ENCODE data around the gene ACSL1. TPM values are rescaled to one million over a fixed set of nuclear protein-coding genes. Genes with fewer than 3 reads are reported as not detected.
A peak's percentile ranks its signal among the peaks of the same experiment; 100 is the strongest.
"Not testable (repeated sequence)": the region's sequence is repeated elsewhere in the genome, so short reads cannot be mapped to it uniquely, and the experiment has no call there.

ACSL1 gene
- total RNA-seq, 1 donor from 2014 or later = 63.1 TPM

- no peak for DNase-seq (ENCODE audit: low spot score)
Measured at GRCh38 chr4:184843984-184844554, 18.3 kb upstream of the ACSL1 start.

- not testable (repeated sequence) for DNase-seq (ENCODE audit: low spot score)
Measured at GRCh38 chr4:184839075-184839399, 13.3 kb upstream of the ACSL1 start.

- DNase-seq (ENCODE audit: low spot score) = no peak
Measured at GRCh38 chr4:184838249-184839074, 12.7 kb upstream of the ACSL1 start.

- DNase-seq (ENCODE audit: low spot score) = no peak
Measured at GRCh38 chr4:184836613-184837012, 10.8 kb upstream of the ACSL1 start.

GRCh38 chr4:184833046-184833838 lies 7.5 kb upstream of the ACSL1 start:
- DNase-seq (ENCODE audit: low spot score) = no peak

GRCh38 chr4:184831153-184831552 lies 5.4 kb upstream of the ACSL1 start:
- no peak for DNase-seq (ENCODE audit: low spot score)

GRCh38 chr4:184826691-184827270 lies 1.0 kb upstream of the ACSL1 start:
- DNase-seq (ENCODE audit: low spot score) = no peak

GRCh38 chr4:184825141-184825895 lies 450 bp downstream of the ACSL1 start:
- DNase-seq (ENCODE audit: low spot score) = no peak

- DNase-seq (ENCODE audit: low spot score) = no peak
Measured at GRCh38 chr4:184824776-184825084, 1.0 kb downstream of the ACSL1 start.

- DNase-seq (ENCODE audit: low spot score) = no peak
Measured at GRCh38 chr4:184824081-184824775, 1.5 kb downstream of the ACSL1 start.

- no peak for DNase-seq (ENCODE audit: low spot score)
Measured at GRCh38 chr4:184823014-184823413, 2.8 kb downstream of the ACSL1 start.

- DNase-seq (ENCODE audit: low spot score) = no peak
Measured at GRCh38 chr4:184822356-184822755, 3.4 kb downstream of the ACSL1 start.

GRCh38 chr4:184821242-184821641 lies 4.5 kb downstream of the ACSL1 start:
- no peak for DNase-seq (ENCODE audit: low spot score)

- DNase-seq (ENCODE audit: low spot score) = no peak
Measured at GRCh38 chr4:184819786-184820185, 6.0 kb downstream of the ACSL1 start.

- no peak for DNase-seq (ENCODE audit: low spot score)
Measured at GRCh38 chr4:184818216-184818564, 7.6 kb downstream of the ACSL1 start.

- no peak for DNase-seq (ENCODE audit: low spot score)
Measured at GRCh38 chr4:184817494-184818215, 8.1 kb downstream of the ACSL1 start.

- no peak for DNase-seq (ENCODE audit: low spot score)
Measured at GRCh38 chr4:184816962-184817361, 8.8 kb downstream of the ACSL1 start.

- peak; percentile 88 for DNase-seq (ENCODE audit: low spot score)
Measured at GRCh38 chr4:184815046-184815877, 10.5 kb downstream of the ACSL1 start.

GRCh38 chr4:184814686-184815045 lies 11.1 kb downstream of the ACSL1 start:
- DNase-seq (ENCODE audit: low spot score) = no peak

GRCh38 chr4:184812651-184813181 lies 13.1 kb downstream of the ACSL1 start:
- DNase-seq (ENCODE audit: low spot score) = no peak

Data from mucosa of gallbladder (tissue), 1 donor.